WTC11 (cell line): Measurements from ENCODE around the gene IRF3. TPM values are rescaled to one million over a fixed set of nuclear protein-coding genes. Genes with fewer than 3 reads are reported as not detected.
A peak's percentile ranks its signal among the peaks of the same experiment; 100 is the strongest.

Experiments
- ATAC-seq: fragments of 200-7000 bp; cut with Tn5 transposase; 2 replicates; pipeline ENCODE4 v1.10.0; 2021; ENCODE audit warnings: mild to moderate bottlenecking, moderate library complexity
- CTCF ChIA-PET: fragments of 300-600 bp; sonication (Branson Sonifier 250); formaldehyde crosslinking; loops from one replicate; lab custom pipeline; 2021; ENCODE audit warnings: antibody characterized with exemption; lab: Charles Lee
- POLR2A ChIA-PET: fragments of 350-600 bp; sonication (Branson Sonifier 250); formaldehyde crosslinking; loops from one replicate; lab custom pipeline; 2021; ENCODE audit warnings: antibody characterized with exemption; lab: Charles Lee
- DNase-seq: peaks from one replicate; pipeline ENCODE4 v3.0.0; 2021; ENCODE audit warnings: low spot score
- H3K27ac Mint-ChIP-seq: 2 replicates; pipeline ENCODE4 v1.8.0; 2021; ENCODE audit warnings: mixed read lengths
- H3K27me3 Mint-ChIP-seq: 2 replicates; pipeline ENCODE4 v1.8.0; 2021; ENCODE audit warnings: low read depth, mild to moderate bottlenecking, moderate library complexity, mixed read lengths
- H3K36me3 Mint-ChIP-seq: 2 replicates; pipeline ENCODE4 v1.8.0; 2021; ENCODE audit warnings: mixed read lengths
- H3K4me1 Mint-ChIP-seq: 2 replicates; pipeline ENCODE4 v1.8.0; 2022; ENCODE audit warnings: mixed read lengths
- H3K4me3 Mint-ChIP-seq: 2 replicates; pipeline ENCODE4 v1.8.0; 2021; ENCODE audit warnings: mild to moderate bottlenecking, moderate library complexity, mixed read lengths
- H3K9me3 Mint-ChIP-seq: 2 replicates; pipeline ENCODE4 v1.8.0; 2021; ENCODE audit warnings: mixed read lengths
- AFF4 ChIP-seq: sonication (generic); formaldehyde crosslinking; IDR thresholded peaks from 2 replicates; pipeline ENCODE4 v1.8.1; 2023; ENCODE audit warnings: mild to moderate bottlenecking, missing genetic modification reagents, borderline replicate concordance
- ATF1 ChIP-seq: sonication (generic); formaldehyde crosslinking; IDR thresholded peaks from 2 replicates; pipeline ENCODE4 v1.8.1; 2023; ENCODE audit warnings: mild to moderate bottlenecking, moderate library complexity, missing genetic modification reagents
- HMGA2 ChIP-seq: fragments of 250-450 bp; sonication (Bioruptor Pico); IDR thresholded peaks from 2 replicates; pipeline ENCODE4 v1.4.0; 2021; ENCODE audit warnings: mild to moderate bottlenecking, moderate library complexity
- JAZF1 ChIP-seq: fragments of 250-450 bp; sonication (Bioruptor Pico); IDR thresholded peaks from 2 replicates; pipeline ENCODE4 v1.9.0; 2021; ENCODE audit warnings: moderate library complexity, mild to moderate bottlenecking, inconsistent platforms
- NFYB ChIP-seq: sonication (generic); formaldehyde crosslinking; conservative IDR thresholded peaks from 2 replicates; pipeline ENCODE4 v1.8.0; 2022; ENCODE audit warnings: low read depth, missing genetic modification reagents
- RELA ChIP-seq: sonication (generic); formaldehyde crosslinking; IDR thresholded peaks from 2 replicates; pipeline ENCODE4 v1.8.1; 2022; ENCODE audit warnings: missing genetic modification reagents, mild to moderate bottlenecking, borderline replicate concordance
- SP1 ChIP-seq: sonication (generic); formaldehyde crosslinking; conservative IDR thresholded peaks from 2 replicates; pipeline ENCODE4 v1.8.1; 2022; ENCODE audit warnings: missing genetic modification reagents
- ZBTB21 ChIP-seq: sonication (generic); formaldehyde crosslinking; IDR thresholded peaks from 2 replicates; pipeline ENCODE4 v1.8.1; 2023; ENCODE audit warnings: mild to moderate bottlenecking, missing genetic modification reagents, borderline replicate concordance
- ZMAT4 ChIP-seq: fragments of 250-450 bp; sonication (Bioruptor Pico); IDR thresholded peaks from 2 replicates; pipeline ENCODE4 v1.9.0; 2021; ENCODE audit warnings: mild to moderate bottlenecking
- ZNF121 ChIP-seq: sonication (generic); formaldehyde crosslinking; IDR thresholded peaks from 2 replicates; pipeline ENCODE4 v1.8.0; 2023; ENCODE audit warnings: missing genetic modification reagents
- ZNF317 ChIP-seq: sonication (generic); formaldehyde crosslinking; IDR thresholded peaks from 2 replicates; pipeline ENCODE4 v1.8.1; 2023; ENCODE audit warnings: low read depth, mild to moderate bottlenecking, moderate library complexity, missing genetic modification reagents, borderline replicate concordance
- ZNF671 ChIP-seq: fragments of 250-450 bp; sonication (Bioruptor Pico); IDR thresholded peaks from 2 replicates; pipeline ENCODE4 v1.8.0; 2021; ENCODE audit warnings: mild to moderate bottlenecking
- total RNA-seq: library from RNA; stranded (reverse); gene quantifications from 3 replicates; pipeline ENCODE4 v1.2.3, GENCODE V29; 2021
- TF ChIP-seq, protein P1 (sequence below): fragments of 250-450 bp; sonication (Bioruptor Pico); IDR thresholded peaks from 2 replicates; pipeline ENCODE4 v1.9.0; 2021; ENCODE audit warnings: mild to moderate bottlenecking
- TF ChIP-seq, protein P2 (sequence below): sonication (generic); formaldehyde crosslinking; IDR thresholded peaks from 2 replicates; pipeline ENCODE4 v1.8.0; 2022; ENCODE audit warnings: mild to moderate bottlenecking, missing genetic modification reagents
- TF ChIP-seq, protein P3 (sequence below): fragments of 200-600 bp; IDR thresholded peaks from 2 replicates; pipeline ENCODE4 v1.8.0; 2022; ENCODE audit warnings: antibody characterized with exemption
- TF ChIP-seq, protein P4 (sequence below): sonication (generic); formaldehyde crosslinking; IDR thresholded peaks from 2 replicates; pipeline ENCODE4 v1.8.0; 2022; ENCODE audit warnings: mild to moderate bottlenecking, missing genetic modification reagents
- TF ChIP-seq, protein P5 (sequence below): sonication (generic); formaldehyde crosslinking; IDR thresholded peaks from 2 replicates; pipeline ENCODE4 v1.8.0; 2022; ENCODE audit warnings: mild to moderate bottlenecking, missing genetic modification reagents
- TF ChIP-seq, protein P6 (sequence below): sonication (generic); formaldehyde crosslinking; IDR thresholded peaks from 2 replicates; pipeline ENCODE4 v1.8.0; 2022; ENCODE audit warnings: mild to moderate bottlenecking, missing genetic modification reagents

The IRF3 gene
- total RNA-seq, 1 experiment from 2014 or later: 165 TPM

- DNase-seq: peak; percentile 99
- peak overlapping the region; percentile 92 for H3K27ac Mint-ChIP-seq
- H3K27me3 Mint-ChIP-seq: no peaks in the 10 kb centered on the region
- peaks cover 41% of the 10 kb centered on the region for H3K36me3 Mint-ChIP-seq
- POLR2A ChIA-PET: interaction anchor here (0.6 to 1.1 kb wide), 2 partner anchors 10 to 40 kb away, joined by 3 to 4 read pairs; no protein-coding TSS in a partner anchor
- no peaks in the 10 kb centered on the region for H3K9me3 Mint-ChIP-seq
- CTCF ChIA-PET: interaction anchor here (0.6 to 1.4 kb wide), 28 partner anchors 8 to 202 kb away, joined by 3 to 16 read pairs (median 4); partner anchors contain the start of genes ADM5, AP2A1, BCL2L12 and CPT1C
- H3K4me1 Mint-ChIP-seq: peaks cover 37% of the 10 kb centered on the region
- H3K4me3 Mint-ChIP-seq: 0 out of 2 replicates have a peak overlapping the region, but pooled peaks have one; percentile 46
- TF ChIP-seq SP1 (CRISPR knock-in tag): peak; percentile 34; the same call in 1 of the 2 replicates
- TF ChIP-seq, protein P1, sequence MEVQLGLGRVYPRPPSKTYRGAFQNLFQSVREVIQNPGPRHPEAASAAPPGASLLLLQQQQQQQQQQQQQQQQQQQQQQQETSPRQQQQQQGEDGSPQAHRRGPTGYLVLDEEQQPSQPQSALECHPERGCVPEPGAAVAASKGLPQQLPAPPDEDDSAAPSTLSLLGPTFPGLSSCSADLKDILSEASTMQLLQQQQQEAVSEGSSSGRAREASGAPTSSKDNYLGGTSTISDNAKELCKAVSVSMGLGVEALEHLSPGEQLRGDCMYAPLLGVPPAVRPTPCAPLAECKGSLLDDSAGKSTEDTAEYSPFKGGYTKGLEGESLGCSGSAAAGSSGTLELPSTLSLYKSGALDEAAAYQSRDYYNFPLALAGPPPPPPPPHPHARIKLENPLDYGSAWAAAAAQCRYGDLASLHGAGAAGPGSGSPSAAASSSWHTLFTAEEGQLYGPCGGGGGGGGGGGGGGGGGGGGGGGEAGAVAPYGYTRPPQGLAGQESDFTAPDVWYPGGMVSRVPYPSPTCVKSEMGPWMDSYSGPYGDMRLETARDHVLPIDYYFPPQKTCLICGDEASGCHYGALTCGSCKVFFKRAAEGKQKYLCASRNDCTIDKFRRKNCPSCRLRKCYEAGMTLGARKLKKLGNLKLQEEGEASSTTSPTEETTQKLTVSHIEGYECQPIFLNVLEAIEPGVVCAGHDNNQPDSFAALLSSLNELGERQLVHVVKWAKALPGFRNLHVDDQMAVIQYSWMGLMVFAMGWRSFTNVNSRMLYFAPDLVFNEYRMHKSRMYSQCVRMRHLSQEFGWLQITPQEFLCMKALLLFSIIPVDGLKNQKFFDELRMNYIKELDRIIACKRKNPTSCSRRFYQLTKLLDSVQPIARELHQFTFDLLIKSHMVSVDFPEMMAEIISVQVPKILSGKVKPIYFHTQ (CRISPR knock-in tag): no peak
- TF ChIP-seq, protein P2, sequence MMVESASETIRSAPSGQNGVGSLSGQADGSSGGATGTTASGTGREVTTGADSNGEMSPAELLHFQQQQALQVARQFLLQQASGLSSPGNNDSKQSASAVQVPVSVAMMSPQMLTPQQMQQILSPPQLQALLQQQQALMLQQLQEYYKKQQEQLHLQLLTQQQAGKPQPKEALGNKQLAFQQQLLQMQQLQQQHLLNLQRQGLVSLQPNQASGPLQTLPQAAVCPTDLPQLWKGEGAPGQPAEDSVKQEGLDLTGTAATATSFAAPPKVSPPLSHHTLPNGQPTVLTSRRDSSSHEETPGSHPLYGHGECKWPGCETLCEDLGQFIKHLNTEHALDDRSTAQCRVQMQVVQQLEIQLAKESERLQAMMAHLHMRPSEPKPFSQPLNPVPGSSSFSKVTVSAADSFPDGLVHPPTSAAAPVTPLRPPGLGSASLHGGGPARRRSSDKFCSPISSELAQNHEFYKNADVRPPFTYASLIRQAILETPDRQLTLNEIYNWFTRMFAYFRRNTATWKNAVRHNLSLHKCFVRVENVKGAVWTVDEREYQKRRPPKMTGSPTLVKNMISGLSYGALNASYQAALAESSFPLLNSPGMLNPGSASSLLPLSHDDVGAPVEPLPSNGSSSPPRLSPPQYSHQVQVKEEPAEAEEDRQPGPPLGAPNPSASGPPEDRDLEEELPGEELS (CRISPR knock-in tag): peak; percentile 60; the same call in 1 of the 2 replicates
- TF ChIP-seq HMGA2: 0 out of 2 replicates have a peak, but pooled peaks have one; percentile 5
- TF ChIP-seq, protein P3, sequence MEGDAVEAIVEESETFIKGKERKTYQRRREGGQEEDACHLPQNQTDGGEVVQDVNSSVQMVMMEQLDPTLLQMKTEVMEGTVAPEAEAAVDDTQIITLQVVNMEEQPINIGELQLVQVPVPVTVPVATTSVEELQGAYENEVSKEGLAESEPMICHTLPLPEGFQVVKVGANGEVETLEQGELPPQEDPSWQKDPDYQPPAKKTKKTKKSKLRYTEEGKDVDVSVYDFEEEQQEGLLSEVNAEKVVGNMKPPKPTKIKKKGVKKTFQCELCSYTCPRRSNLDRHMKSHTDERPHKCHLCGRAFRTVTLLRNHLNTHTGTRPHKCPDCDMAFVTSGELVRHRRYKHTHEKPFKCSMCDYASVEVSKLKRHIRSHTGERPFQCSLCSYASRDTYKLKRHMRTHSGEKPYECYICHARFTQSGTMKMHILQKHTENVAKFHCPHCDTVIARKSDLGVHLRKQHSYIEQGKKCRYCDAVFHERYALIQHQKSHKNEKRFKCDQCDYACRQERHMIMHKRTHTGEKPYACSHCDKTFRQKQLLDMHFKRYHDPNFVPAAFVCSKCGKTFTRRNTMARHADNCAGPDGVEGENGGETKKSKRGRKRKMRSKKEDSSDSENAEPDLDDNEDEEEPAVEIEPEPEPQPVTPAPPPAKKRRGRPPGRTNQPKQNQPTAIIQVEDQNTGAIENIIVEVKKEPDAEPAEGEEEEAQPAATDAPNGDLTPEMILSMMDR: peak; percentile 99
- peak; percentile 13 for ATAC-seq
Observed at GRCh38 chr19:49680421-49681351, 15.0 kb upstream of the IRF3 start.

- no peaks in the 10 kb centered on the region for H3K9me3 Mint-ChIP-seq
- ATAC-seq: no peak
- ChIA-PET CTCF (interaction anchor here (0.6 to 10.7 kb wide), 9 partner anchors 9 to 414 kb away, joined by 3 to 108 read pairs (median 7); partner anchors contain the start of genes ADM5, BCL2L12, CPT1C and IRF3), POLR2A (interaction anchor here (2.0 kb wide), 1 partner anchor 11 kb away, joined by 6 read pairs; the partner anchor contains the start of gene CPT1C)
- H3K27me3 Mint-ChIP-seq: no peaks in the 10 kb centered on the region
- H3K4me3 Mint-ChIP-seq: peak overlapping the region; percentile 46
- peak overlapping the region; percentile 92 for H3K27ac Mint-ChIP-seq
- H3K4me1 Mint-ChIP-seq: peaks cover 30% of the 10 kb centered on the region
- DNase-seq: no peak
- H3K36me3 Mint-ChIP-seq: peaks cover 33% of the 10 kb centered on the region
- TF ChIP-seq RELA (CRISPR knock-in tag): no peak
- TF ChIP-seq ATF1 (CRISPR knock-in tag): no peak
- no peak for TF ChIP-seq ZNF121
- no peak for TF ChIP-seq AFF4 (CRISPR knock-in tag)
- TF ChIP-seq, protein P4, sequence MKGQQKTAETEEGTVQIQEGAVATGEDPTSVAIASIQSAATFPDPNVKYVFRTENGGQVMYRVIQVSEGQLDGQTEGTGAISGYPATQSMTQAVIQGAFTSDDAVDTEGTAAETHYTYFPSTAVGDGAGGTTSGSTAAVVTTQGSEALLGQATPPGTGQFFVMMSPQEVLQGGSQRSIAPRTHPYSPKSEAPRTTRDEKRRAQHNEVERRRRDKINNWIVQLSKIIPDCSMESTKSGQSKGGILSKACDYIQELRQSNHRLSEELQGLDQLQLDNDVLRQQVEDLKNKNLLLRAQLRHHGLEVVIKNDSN: no peak
- TF ChIP-seq, protein P5, sequence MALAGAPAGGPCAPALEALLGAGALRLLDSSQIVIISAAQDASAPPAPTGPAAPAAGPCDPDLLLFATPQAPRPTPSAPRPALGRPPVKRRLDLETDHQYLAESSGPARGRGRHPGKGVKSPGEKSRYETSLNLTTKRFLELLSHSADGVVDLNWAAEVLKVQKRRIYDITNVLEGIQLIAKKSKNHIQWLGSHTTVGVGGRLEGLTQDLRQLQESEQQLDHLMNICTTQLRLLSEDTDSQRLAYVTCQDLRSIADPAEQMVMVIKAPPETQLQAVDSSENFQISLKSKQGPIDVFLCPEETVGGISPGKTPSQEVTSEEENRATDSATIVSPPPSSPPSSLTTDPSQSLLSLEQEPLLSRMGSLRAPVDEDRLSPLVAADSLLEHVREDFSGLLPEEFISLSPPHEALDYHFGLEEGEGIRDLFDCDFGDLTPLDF (CRISPR knock-in tag): no peak
- TF ChIP-seq JAZF1: no peak
- no peak for TF ChIP-seq ZNF317 (CRISPR knock-in tag)
- no peak for TF ChIP-seq ZMAT4
- no peak for TF ChIP-seq NFYB (CRISPR knock-in tag)
- TF ChIP-seq, protein P6, sequence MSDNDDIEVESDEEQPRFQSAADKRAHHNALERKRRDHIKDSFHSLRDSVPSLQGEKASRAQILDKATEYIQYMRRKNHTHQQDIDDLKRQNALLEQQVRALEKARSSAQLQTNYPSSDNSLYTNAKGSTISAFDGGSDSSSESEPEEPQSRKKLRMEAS: no peak
- TF ChIP-seq ZNF671 (CRISPR knock-in tag): no peak
- no peak for TF ChIP-seq ZBTB21 (CRISPR knock-in tag)
Observed at GRCh38 chr19:49679771-49680413, 14.2 kb upstream of the IRF3 start.
